ENCODE measurements around the gene AMIGO3.
A peak's percentile ranks its signal among the peaks of the same experiment; 100 is the strongest.

GRCh38 chr3:49700453-49701128 is 18.9 kb downstream of the AMIGO3 start:
- TF ChIP-seq, protein P1, sequence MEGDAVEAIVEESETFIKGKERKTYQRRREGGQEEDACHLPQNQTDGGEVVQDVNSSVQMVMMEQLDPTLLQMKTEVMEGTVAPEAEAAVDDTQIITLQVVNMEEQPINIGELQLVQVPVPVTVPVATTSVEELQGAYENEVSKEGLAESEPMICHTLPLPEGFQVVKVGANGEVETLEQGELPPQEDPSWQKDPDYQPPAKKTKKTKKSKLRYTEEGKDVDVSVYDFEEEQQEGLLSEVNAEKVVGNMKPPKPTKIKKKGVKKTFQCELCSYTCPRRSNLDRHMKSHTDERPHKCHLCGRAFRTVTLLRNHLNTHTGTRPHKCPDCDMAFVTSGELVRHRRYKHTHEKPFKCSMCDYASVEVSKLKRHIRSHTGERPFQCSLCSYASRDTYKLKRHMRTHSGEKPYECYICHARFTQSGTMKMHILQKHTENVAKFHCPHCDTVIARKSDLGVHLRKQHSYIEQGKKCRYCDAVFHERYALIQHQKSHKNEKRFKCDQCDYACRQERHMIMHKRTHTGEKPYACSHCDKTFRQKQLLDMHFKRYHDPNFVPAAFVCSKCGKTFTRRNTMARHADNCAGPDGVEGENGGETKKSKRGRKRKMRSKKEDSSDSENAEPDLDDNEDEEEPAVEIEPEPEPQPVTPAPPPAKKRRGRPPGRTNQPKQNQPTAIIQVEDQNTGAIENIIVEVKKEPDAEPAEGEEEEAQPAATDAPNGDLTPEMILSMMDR (IDR thresholded peaks at IDR 0.05) = peak; percentile 37
- TF ChIP-seq EZH2phosphoT487 (IDR thresholded peaks at IDR 0.05) = no peak

Data from neural progenitor cell (in vitro differentiated cells).